GM21723 (cell line): ENCODE data around the gene SRPRB.
"Not testable (repeated sequence)": the region's sequence is repeated elsewhere in the genome, so short reads cannot be mapped to it uniquely, and the experiment has no call there.

Source experiments
- ATAC-seq: cut with Tn5 transposase; IDR thresholded peaks from one replicate; pipeline ENCODE4 v1.9.1; 2021; ENCODE audit warnings: mild to moderate bottlenecking, moderate library complexity; ENCODE audit not compliant: unreplicated experiment

SRPRB gene

DNA sequence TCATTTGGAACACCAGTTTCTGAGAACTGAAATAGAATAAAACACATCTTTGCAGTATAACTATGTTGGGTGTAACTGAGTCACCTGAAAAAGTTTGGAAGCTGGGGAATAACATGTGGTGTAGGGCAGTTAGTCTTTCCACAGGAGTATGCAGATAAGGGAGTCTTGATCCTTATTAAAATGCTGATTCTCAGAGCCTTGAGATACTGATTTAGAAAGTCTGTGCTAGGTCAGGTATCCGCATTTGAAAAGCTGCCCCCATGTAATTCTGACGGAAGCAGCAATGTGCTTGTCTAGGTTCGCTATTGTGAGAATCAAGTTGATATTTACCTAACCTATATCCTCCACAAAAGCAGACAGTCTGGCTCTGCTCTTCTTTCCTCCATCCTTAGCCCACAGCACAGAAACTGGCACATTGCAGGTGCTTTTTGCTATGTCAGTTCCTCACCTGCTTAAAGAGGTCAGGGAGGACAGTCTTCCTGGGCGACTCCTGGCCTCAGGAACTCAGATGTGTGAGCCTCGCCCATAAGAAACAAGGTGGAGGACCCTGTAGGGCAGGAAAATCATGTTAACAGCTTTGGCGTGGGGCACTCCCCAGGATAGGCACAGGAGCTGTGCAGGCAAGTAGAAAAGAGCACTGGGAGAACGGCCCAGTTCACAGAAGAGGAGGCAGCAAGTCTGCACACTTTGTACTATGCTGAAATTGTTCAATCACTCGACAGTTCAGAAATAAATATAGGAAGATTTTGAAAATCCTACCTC is 27.6 kb upstream of the SRPRB start:
- no peak for ATAC-seq

DNA sequence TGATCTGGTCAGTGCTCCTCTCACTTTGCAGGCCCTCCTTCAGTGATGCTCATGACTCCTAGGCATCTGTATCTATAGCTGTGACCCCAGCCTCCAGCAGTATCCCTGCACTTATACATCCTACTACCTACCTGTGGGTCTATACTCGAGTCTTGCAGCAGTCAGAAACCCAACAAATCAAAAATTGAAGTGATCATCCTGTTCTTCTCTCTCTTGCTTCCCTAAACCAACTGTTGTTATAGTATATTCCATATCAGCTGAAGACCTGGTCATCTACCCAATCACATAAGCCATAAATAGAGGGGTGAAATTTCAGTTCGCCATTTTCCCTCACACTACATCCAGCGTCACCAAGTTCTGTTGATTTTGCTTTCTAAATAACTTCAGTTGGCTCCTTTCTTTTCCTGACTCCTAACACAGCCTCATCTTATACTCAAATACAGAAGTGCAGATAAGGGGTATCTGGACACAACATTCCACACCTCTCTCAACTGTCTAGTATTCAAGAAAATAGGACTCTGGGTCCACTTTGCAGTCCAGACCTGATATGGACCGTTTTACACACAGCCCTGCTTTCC is 25.9 kb upstream of the SRPRB start:
- ATAC-seq: no peak

DNA sequence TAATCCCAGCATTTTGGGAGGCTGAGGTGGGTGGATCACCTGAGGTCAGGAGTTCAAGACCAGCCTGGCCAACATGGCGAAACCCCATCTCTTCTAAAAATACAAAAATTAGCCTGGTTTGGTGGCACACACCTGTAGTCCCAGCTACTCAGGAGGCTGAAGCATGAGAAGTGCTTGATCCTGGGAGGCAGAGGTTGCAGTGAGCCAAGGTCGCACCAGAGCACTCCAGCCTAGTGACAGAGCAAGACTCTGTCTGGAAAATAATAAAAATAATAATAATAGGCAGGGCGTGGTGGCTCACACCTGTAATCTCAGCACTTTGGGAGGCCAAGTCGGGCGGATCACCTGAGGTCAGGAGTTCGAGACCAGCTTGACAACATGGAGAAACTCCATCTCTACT is 24.9 kb upstream of the SRPRB start:
- not testable (repeated sequence) for ATAC-seq

DNA sequence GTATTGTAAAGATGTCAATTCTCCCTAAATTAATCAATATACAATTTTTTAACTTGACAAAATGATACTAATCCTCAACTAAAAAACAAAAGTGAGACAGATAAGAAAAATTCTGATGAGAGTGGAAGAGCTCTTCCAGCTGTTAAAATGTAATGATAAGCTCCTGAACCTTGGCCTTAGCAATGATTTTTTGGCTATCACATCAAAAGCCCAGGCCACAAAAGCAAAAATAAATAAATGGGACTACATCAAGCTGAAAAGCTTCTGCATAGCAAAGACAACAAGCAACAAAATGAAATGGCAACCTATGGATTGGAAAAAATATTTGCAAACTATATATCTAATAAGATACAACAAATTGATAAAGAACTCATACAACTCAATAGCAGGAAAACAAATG is 24.0 kb upstream of the SRPRB start:
- no peak for ATAC-seq

DNA sequence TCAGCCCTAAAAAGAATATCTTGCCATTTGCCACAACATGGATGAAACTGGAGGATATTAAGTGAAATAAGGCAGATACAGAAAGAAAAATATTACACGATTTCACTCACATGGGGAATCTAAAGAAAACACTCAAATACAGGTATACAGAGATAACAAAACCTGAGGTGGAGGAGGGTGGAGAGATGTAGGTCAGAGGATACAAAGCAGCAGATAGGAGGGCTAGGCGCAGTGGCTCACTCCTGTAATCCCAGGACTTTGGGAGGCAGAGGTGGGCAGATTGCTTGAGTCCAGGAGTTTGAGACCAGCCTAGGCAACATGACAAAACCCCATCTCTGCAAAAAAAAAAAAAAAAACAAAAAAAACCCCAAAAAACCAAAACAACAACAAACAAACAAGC is 23.2 kb upstream of the SRPRB start:
- ATAC-seq: no peak

DNA sequence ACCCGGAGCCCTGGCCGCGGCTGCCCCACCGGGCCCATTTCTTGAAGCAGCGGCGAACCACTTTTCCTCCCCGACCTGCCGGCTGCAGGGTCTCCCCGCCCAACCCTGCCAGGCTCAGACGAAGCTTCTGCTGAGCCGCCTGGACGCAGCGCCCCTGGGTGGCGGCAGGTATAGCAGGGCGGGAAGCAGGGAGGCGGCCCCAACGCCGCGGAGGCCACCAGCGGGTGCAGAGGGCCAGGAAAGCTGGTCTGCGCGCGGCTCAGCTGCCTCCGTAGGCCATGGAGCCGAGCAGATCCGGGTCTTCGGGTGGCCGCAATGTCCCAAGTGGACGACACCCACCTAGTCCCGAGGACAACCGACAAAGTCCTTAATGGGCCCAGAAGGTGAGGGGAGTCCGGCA is 21.9 kb upstream of the SRPRB start:
- no peak for ATAC-seq

DNA sequence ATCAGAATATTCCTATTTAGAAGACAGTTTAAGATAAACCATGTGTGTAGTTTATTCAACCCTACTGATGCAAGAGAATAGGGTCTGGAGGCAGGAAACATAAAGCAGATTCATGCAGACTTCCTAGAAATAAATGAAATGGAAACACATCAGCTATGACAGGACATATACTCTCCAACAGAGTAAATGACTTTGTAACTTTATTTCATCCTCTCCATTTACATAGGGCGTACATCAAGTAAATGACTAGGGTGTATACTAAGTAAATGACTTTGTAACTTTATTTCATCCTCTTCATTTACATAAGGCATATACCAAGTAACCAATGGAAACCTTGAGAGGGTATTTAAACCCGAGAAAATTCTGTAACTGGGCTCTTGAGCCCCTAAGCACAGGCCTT is 17.6 kb upstream of the SRPRB start:
- ATAC-seq: no peak

DNA sequence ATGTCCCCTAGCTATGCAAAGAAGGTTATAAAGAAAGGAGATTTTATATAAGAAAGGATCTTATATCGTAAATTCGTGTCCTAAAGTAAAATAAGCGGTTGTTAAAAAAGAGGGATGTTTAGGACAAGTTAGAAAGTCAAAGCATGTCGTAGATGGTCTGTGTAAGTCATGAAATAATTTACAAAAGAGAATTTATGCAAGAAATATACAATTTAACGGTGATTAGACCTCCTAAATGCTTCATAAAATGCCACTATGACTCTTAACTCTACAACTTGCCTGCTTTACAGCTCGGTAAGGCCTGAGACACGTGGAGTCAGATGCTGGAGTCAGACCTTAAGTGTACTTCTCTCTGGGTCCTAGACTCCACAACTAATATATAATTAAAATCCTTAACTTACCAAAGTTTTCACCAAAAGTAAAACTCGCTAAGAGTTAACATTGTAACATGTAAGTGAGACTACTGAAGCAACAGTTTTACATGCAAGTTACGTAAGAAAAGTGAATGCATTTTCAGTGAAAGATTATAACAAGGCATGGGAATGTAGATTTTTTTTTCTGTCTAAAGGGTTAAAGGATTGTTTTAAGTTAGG is 13.3 kb upstream of the SRPRB start:
- no peak for ATAC-seq

DNA sequence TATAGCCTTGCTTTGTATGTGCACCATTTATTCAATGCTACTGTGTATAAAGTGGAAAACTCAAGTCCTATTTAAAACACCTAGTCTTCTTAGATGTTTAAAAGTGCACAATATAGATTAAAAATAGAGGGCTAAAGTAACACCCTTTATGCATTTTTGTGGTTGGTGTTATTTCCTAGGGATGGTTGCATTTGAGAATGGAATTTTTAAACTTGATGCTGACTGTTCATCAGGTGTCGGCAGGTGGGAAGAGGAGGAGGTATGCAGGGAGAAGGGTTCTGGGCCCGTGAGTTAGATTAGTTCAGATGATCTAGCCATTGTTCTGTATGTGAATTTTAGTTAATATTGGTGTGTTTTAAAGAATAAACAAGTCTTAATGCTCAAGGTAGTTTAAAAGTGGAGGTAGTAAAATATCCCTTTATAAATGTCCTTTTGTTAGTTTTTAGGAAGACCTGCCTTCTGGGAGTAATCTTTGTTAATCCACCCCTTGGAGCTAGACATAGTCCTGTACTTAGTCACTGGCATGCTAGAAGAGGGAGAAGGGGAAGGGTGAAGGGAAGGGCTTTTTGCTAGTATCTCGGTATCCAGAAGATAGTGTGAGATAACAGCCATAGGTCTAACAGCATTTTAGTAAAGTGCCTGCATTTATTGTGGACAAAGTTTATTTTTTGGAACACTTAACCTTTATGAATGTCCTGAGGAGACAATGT is 8.1 kb upstream of the SRPRB start:
- ATAC-seq: no peak

DNA sequence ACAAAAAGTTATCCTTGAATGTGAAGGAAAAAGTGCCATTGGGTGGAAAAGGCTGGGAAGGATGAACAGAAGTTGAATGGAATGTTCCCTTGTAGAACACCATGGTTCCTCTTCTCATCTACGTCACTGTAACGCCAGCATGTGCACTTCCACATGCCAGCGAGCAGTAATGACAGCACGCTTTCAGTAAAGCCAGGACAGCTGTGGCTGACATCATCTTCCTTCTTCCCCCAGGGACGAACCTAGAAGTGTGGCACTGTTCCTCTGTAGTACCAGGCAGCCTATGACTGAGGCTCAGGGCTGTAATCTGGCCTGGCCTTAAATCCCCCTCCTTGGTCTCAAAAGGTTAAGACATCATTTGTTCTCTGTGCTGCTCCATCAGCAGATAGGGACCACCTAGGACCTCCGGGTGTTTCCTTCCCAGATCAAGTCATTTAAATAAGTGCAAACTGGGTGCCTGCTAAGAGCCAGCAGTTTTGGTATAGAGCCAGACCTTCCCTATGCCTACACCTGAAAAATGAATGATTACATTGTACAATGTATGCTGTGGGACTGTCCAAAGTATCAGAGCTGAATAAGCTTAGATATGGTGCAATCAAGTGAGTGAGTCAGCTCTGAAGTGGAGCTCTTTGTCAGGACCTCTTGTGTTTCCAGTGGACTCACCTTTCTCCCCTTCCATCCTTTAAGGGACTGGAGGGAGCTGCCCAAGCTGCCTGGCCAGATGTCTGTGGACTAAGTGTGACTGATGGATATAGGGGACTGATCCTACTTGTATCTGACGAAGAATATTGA is 5.6 kb upstream of the SRPRB start:
- no peak for ATAC-seq

DNA sequence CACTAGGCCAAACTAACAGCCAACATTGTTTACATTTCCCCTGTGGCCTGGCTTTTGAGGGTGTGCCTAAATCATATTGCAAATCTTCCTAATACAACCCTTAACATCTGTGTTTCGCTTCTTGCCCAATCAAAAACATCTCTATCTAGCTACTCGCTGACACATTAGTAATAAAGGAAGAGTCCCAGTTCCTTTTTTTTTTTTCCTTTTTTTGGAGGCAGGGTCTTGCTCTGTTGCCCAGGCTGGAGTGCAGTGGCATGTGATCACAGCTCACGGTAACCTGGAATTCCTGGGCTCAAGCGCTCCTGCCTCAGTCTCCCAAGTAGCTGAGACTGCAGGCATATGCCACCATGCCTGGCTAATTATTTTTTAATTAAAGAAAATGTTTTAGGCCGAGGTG is 2.1 kb upstream of the SRPRB start:
- no peak for ATAC-seq

DNA sequence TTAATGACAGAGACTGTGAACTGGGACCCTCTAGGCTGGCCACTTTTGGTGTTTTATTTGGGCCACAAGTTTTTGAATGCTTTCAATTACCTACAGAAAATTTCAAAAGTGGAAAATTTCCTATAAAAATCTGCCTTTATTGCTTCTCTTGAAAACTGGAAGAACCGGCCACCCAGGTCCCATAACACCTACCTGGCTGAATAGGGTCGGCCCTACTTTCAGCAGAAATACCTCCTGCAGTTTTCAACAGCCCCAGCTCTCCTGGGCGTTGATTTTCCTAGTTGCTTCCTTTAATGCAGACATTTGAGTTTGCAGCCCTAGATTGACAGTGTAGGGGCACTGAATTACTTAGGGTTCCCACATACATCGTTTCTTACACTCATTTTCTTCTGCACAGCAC is 719 bp upstream of the SRPRB start:
- ATAC-seq: no peak

DNA sequence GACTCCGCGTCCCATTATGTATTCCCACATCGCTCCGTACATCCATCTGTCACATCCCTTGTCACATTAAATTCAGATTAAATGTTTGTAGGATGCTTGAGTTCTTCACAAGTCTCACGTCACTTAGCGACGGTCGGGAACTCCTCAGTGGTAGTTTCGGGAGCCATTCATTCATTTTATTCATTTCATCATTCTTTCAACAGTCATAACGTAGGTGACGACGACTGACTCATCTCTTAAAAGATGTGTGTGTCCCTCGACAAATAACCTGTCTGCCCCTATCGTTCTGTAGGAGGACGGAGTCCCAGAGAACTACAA is 272 bp upstream of the SRPRB start:
- no peak for ATAC-seq

DNA sequence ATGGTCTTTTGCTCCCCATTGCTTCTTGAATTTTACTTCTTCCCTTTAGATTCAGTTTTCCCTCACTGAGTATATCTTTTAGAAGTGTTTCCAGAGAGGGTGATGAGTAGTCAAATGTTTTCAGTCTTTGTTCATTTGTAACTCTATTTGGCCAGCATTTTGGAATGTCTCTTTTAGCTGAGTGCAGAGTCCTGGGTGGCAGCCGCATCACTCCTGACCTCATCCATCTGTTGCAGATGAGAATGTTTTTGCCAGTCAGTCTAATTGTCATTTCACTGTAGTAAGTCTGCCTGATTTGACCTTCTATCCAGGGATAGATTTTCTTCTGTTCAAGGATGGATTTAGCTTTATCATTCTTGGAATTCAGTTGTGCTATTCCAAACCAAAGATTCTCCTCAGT is 7.3 kb downstream of the SRPRB start:
- no peak for ATAC-seq

DNA sequence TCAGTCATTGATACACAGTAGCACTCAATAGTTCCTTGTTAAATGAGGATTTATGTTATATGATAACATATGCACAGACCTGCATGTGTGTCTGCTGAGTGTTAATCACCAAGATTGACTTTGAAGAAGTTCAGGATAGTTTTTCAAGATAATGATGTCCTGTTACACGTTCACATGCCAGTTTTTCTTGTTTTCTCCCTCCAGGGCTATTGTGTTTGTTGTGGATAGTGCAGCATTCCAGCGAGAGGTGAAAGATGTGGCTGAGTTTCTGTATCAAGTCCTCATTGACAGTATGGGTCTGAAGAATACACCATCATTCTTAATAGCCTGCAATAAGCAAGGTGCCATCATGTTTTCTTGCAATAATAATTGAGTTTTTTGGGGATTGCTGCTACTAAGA is 9.8 kb downstream of the SRPRB start:
- no peak for ATAC-seq

DNA sequence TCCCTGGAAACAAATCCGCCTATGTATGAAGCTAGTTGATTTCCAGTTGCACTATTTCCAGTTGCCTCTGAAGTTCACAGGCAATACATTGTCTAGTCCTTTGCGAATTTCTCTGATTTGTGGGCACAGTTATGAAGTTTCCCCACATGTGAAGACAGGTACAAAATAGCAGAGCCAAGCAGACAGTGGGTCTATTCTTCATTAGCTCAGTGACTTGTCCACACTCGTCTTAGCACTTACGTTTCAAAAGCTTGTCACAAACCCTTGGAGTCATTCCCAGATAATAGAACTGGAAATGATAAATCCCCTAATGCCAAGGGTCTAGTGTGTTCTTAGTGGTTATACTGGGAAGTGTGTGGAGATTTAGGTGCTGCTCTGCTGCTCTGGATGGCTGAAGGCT is 14.5 kb downstream of the SRPRB start:
- ATAC-seq: no peak

DNA sequence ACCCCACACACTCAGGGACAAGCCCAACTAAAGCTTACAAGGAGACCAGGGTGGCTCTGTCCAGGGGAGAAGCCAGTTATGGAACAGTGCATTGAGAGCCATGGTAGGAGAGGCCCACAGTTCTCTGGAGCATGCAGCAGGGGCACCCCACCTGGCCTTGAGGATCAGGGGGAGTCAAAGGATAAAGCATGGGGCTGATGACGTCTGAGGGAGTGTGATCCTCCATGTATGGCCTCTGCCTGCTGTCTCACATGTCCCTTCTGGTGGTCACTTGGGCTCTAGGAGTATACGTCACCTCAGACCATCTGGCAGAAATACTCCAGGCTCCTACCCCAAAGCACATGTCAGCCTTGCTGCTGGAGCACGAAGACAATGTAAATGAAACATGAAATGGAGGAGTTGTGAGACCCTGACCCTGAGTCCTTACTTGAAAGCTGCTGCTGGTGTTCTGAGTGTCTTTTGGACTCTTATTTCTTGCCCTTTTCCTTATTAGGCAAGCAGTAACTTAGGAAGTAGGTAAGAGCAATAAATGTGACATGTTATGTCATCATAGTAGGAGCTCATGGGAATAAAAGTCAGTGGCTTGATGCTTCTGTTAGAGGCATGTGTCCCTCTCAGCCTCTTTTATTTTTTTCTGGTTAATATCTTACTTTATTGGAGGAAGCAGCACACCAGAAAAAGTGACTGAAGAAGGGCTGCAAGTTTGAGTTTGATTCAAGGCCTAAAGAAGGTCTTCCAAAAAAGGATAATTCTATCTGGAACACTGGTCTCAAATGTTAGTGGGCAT is 15.5 kb downstream of the SRPRB start:
- no peak for ATAC-seq

DNA sequence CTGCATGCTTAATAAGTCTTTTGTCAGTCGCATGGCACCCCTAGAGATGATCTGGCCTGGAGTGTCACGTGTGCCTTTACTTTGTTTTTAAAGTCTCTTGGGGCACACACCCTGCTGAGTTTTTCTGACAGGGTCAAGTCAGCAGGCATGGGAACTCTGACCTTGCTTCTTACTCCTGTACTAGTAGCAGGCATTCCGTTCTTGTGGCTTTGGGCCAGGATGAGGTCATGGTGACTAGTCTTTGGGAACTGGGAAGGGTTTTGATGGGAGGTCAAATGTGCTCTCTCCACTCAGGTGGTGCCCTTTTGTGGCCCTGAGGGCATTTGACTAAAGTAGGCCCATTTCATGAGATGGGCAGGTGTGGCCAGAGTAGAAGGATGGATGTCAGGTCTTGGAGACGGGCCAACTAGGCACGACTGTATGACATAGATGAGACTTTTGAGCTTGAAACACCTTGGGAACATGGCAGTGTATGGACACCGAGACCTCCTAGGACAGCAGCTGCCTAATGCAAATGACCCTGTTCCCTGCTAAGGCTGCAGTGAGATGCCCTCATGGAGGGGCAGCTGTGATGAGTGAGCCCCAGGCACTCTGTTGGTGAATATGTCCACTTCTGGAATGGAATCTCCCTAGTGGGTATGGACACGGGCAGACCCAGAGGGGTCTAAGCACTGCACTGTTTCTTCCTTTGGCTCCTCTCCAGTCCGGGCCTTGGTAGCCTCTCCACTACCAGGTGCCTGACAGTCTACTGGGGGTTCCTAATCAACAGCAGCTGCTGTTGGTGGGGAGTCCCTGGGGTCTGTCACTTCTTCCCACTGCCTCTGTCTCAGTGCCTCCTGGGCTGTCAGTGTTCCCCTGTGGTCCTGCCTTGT is 16.4 kb downstream of the SRPRB start:
- no peak for ATAC-seq

DNA sequence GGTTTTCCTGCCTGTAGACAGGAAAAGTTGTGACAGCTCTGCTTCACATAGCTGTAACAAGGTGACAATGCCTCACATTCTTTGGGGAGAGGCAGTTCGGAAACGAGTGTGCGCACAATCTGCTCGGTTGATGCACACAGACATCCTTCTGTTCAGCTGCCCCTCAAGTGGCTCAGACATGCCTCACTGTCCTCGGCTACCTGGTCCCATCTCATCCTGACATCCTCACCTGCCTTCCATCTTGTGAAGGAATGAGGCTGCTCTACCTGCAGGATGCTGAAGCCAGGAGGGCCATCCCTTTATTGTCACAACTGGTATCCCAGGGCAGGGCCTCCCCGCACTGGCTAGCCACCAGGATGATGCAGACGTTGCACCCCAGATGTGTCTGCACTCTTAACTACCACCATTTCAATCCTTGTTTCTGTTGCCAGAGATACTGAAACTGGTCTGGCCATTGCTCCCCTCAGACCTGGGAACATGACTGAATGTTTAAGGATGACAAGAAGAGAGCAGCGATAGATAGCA is 19.4 kb downstream of the SRPRB start:
- no peak for ATAC-seq
